ENCODE data around the gene FAM168A. TPM values are rescaled to one million over a fixed set of nuclear protein-coding genes. Genes with fewer than 3 reads are reported as not detected.

The FAM168A gene
- total RNA-seq, 1 experiment from 2014 or later = 21.1 TPM

GRCh38 chr11:73556966-73557365 lies 40.9 kb downstream of the FAM168A start:
- no peak overlapping the region for H3K23ac ChIP-seq (ENCODE audit: insufficient read length, low read depth, low read length)
- no peak overlapping the region for H3K14ac ChIP-seq (ENCODE audit: insufficient read depth, low read length)
- no peak overlapping the region for H2BK120ac ChIP-seq (ENCODE audit: low read depth, low read length, poor library complexity, severe bottlenecking)
- H3K79me1 ChIP-seq (ENCODE audit: insufficient read depth, low read depth, low read length, poor library complexity, severe bottlenecking) = peaks cover 3% of the 10 kb centered on the region
- no peak overlapping the region for H3K27ac ChIP-seq (ENCODE audit: insufficient read length, low read depth, low read length)
- no peak for TF ChIP-seq CTCF (conservative IDR thresholded peaks at IDR 0.05)
- H2BK12ac ChIP-seq (ENCODE audit: insufficient read length, low read depth, low read length) = no peak overlapping the region
- H3K79me2 ChIP-seq (ENCODE audit: insufficient read depth, low read length) = no peaks in the 10 kb centered on the region; the same call in 1 of the 2 replicates
- DNase-seq = no peak
- H3T11ph ChIP-seq (ENCODE audit: low read length) = no peak overlapping the region
- peaks cover 13 to 23% of the 10 kb centered on the region in 2 experiments for H3K4me1 Mint-ChIP-seq
- H3K56ac ChIP-seq (ENCODE audit: insufficient read length, low read depth, low read length) = no peak overlapping the region
- no peak overlapping the region for H2BK15ac ChIP-seq (ENCODE audit: low read depth, low read length)
- H3K4me3 Mint-ChIP-seq = no peak overlapping the region
- H3K27me3 Mint-ChIP-seq (ENCODE audit: low read depth) = no peaks in the 10 kb centered on the region
- H4K20me1 ChIP-seq (ENCODE audit: control insufficient read depth, insufficient read depth, insufficient read length) = no peaks in the 10 kb centered on the region
- H3K27me3 ChIP-seq (ENCODE audit: insufficient read depth, low read length) = no peaks in the 10 kb centered on the region
- no peak overlapping the region for H4K5ac ChIP-seq (ENCODE audit: insufficient read length, low read depth, low read length)
- no peaks in the 10 kb centered on the region for H3K9me3 ChIP-seq (ENCODE audit: control insufficient read depth, low read depth, low read length)
- no peak overlapping the region for H3K27ac Mint-ChIP-seq
- no peak overlapping the region for H2AK5ac ChIP-seq (ENCODE audit: insufficient read length, low read length)
- no peak overlapping the region for H3K4me2 ChIP-seq (ENCODE audit: insufficient read depth, insufficient read length, low read length)
- H2BK20ac ChIP-seq (ENCODE audit: low read depth, low read length, poor library complexity, severe bottlenecking) = no peak overlapping the region
- no peak overlapping the region for H4K91ac ChIP-seq (ENCODE audit: insufficient read length, low read depth, low read length)
- H3K9me3 Mint-ChIP-seq = no peaks in the 10 kb centered on the region
- no peaks in the 10 kb centered on the region for H3K23me2 ChIP-seq (ENCODE audit: insufficient read length, low read depth, low read length, poor library complexity, severe bottlenecking)
- no peak overlapping the region for H3K18ac ChIP-seq (ENCODE audit: insufficient read length, low read depth, low read length)
- no peaks in the 10 kb centered on the region; a peak in 1 of 7 replicates for H3K36me3 Mint-ChIP-seq (ENCODE audit: insufficient read depth in 1 of 3, low read depth in 3 of 3)
- no peak overlapping the region for H2AFZ ChIP-seq (ENCODE audit: low read length)
- WGBS (ENCODE audit: extremely low coverage, insufficient read length, low lambda C conversion rate) = no CpG with 5 or more reads among the region's 3 CpGs
- H3K4ac ChIP-seq (ENCODE audit: low read depth, low read length) = no peak overlapping the region
- H3K9ac ChIP-seq (ENCODE audit: extremely low read depth, insufficient read length, low read length) = no peak overlapping the region
- no peak overlapping the region for H4K8ac ChIP-seq (replicated peaks; ENCODE audit: insufficient read length, low read depth, low read length)
- no peak overlapping the region for H2BK5ac ChIP-seq (ENCODE audit: insufficient read length, low read length)
- H3K4me1 ChIP-seq (ENCODE audit: insufficient read depth, low read length) = peaks cover 7% of the 10 kb centered on the region
